Activated CD4-positive, alpha-beta T cell treated with anti-CD3 and anti-CD28 coated beads, Interleukin-2, amount 10 ng/mL, durations not matched to agents 7 days and 5 days (primary cell): Measurements from ENCODE around the gene ACP7. TPM values are rescaled to one million over a fixed set of nuclear protein-coding genes. Genes with fewer than 3 reads are reported as not detected.

ENCODE experiments used
- CTCF ChIA-PET: fragments of 350-600 bp; sonication (Branson Sonifier 250); formaldehyde crosslinking; loops from one replicate; lab custom pipeline; 2021; ENCODE audit warnings: antibody characterized with exemption; lab: Charles Lee
- POLR2A ChIA-PET: fragments of 350-600 bp; sonication (Branson Sonifier 250); formaldehyde crosslinking; loops from one replicate; lab custom pipeline; 2021; ENCODE audit warnings: antibody characterized with exemption; lab: Charles Lee
- DNase-seq: peaks from one replicate; pipeline ENCODE4 v3.0.0-alpha.2; 2020
- H3K27ac Mint-ChIP-seq: one replicate; pipeline ENCODE4 v1.8.0; 2021; ENCODE audit warnings: mild to moderate bottlenecking, moderate library complexity, mixed read lengths
- H3K27me3 Mint-ChIP-seq: one replicate; pipeline ENCODE4 v1.8.0; 2021; ENCODE audit warnings: mixed read lengths
- H3K36me3 Mint-ChIP-seq: one replicate; pipeline ENCODE4 v1.8.0; 2021; ENCODE audit warnings: low read depth, mixed read lengths
- H3K4me1 Mint-ChIP-seq: one replicate; pipeline ENCODE4 v1.8.0; 2021; ENCODE audit warnings: mixed read lengths
- H3K4me3 Mint-ChIP-seq: one replicate; pipeline ENCODE4 v1.8.0; 2021; ENCODE audit warnings: mild to moderate bottlenecking, moderate library complexity, mixed read lengths
- H3K9me3 Mint-ChIP-seq: one replicate; pipeline ENCODE4 v1.8.0; 2021; ENCODE audit warnings: mixed read lengths
- total RNA-seq, 2 experiments: library from RNA; stranded (reverse); gene quantifications; one replicate each; pipeline ENCODE4 v1.2.3, GENCODE V29; 2021

Gene ACP7
- total RNA-seq, 2 experiments from 2014 or later = not detected

DNA sequence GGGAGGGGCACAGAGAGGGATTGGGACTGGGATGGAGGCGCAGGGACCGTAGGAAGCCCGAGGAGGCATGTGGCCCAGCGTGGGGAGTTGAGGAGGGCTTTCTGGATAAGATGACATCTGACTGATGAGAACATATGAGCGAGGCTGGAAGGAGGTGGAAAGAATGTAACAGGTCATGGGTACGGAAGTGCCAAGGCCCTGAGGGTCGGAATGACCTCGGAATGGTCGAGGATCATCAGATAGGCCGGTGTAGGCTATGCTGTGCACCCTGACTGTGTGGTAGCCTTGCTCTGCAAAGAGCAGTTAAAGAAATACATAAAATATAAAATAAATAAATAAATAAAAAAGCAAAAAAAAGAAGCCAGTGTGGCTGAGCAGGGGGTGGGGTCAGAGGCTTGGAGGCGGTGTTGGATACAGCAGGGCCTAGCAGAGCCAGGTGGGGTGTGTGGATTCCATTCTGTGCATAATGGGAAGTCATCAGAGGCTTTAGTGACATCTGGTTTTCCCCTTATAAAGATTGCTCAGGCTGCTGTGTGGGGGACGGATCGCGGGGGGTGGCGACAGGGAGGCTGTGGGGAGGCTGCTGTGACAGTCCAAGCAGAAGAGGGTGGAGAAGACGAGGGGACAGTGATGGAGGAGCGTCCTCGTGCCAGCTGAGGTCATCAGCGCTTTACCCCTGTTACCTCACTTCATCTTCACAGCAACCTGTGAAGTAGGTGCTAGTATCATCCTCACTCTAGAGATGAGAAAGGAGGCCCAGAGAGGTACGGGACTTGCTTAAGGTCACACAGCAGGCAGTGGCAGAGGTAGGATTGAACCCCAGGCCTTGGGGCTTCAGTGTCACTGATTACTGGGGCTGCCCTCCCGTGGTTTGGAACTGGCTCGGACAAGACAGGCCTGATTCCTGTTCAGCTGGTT is 46.4 kb downstream of the ACP7 start:
- Mint-ChIP-seq H3K27me3 (no peaks in the 10 kb centered on the region), H3K27ac (no peak overlapping the region), H3K4me1 (peaks cover 26% of the 10 kb centered on the region), H3K36me3 (peaks cover under 1% of the 10 kb centered on the region), H3K9me3 (no peaks in the 10 kb centered on the region), H3K4me3 (no peak overlapping the region)
- ChIA-PET CTCF (no interaction called here), POLR2A (no interaction called here)
- DNase-seq = no peak

DNA sequence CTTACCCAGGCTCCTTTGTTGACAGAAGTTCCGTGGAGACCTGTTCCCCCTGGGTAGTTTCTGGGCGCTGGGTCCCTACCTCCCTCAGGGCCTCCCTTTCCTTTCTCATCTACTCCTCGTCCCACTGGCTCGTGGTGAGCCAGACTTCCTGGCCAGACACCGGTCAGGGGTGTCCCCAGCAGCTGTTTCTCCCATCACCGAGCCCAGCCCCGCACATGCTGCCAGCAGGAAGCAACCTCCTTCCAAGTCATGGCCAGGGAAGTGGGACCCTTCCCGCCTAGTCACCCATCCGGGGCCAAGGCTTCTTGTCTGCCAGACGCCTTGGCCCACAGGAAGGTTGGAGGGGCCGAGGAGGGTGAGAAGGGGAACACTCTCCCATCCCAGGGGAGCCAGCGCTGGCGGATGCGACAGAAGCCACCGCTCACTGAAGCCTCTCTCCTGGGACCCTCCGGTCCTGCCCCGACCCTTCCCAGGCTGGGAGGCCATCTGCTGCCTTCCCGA is 47.1 kb downstream of the ACP7 start:
- Mint-ChIP-seq H3K27me3 (no peaks in the 10 kb centered on the region), H3K36me3 (no peaks in the 10 kb centered on the region), H3K4me1 (peaks cover 23% of the 10 kb centered on the region), H3K27ac (no peak overlapping the region), H3K4me3 (no peak overlapping the region), H3K9me3 (no peaks in the 10 kb centered on the region)
- DNase-seq = no peak
- ChIA-PET POLR2A (no interaction called here), CTCF (no interaction called here)

DNA sequence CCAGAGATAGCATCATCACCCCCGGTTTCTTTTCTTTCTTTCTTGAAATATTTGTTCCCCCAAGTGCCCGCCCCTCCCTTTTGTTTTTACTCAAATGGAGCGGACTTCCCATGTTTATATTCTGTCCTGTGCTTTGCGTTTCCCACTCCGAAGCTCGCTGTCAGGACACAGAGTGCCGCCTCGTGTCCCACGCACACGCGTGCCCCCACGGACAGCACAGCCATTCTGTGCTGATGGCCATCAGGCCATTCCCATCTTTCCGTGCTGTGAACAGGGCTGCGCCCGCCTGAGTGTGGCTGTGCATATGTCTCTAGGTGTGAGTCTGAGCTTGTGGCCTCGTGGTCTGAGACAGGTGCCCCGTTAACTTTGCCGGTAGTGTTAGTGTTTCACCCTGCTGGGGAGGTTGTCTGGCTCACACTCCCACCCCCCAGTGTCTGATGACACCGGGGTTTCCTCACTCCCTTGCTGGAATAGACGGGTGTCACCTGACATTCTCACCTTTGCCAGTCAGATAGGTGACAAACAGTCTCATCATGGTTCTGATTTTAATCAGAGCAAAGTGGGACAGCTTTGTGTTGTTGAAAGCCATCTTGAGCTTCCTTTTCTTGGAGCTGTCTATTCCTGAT is 48.3 kb downstream of the ACP7 start:
- no peaks in the 10 kb centered on the region for H3K36me3 Mint-ChIP-seq
- H3K9me3 Mint-ChIP-seq = no peaks in the 10 kb centered on the region
- H3K27me3 Mint-ChIP-seq = no peaks in the 10 kb centered on the region
- no peak for DNase-seq
- CTCF ChIA-PET = interaction anchor here (1.0 to 1.1 kb wide), 2 partner anchors 10 to 23 kb away, joined by 3 to 4 read pairs; no protein-coding TSS in a partner anchor
- H3K4me3 Mint-ChIP-seq = no peak overlapping the region
- no peak overlapping the region for H3K27ac Mint-ChIP-seq
- POLR2A ChIA-PET = no interaction called here
- H3K4me1 Mint-ChIP-seq = peaks cover 21% of the 10 kb centered on the region

DNA sequence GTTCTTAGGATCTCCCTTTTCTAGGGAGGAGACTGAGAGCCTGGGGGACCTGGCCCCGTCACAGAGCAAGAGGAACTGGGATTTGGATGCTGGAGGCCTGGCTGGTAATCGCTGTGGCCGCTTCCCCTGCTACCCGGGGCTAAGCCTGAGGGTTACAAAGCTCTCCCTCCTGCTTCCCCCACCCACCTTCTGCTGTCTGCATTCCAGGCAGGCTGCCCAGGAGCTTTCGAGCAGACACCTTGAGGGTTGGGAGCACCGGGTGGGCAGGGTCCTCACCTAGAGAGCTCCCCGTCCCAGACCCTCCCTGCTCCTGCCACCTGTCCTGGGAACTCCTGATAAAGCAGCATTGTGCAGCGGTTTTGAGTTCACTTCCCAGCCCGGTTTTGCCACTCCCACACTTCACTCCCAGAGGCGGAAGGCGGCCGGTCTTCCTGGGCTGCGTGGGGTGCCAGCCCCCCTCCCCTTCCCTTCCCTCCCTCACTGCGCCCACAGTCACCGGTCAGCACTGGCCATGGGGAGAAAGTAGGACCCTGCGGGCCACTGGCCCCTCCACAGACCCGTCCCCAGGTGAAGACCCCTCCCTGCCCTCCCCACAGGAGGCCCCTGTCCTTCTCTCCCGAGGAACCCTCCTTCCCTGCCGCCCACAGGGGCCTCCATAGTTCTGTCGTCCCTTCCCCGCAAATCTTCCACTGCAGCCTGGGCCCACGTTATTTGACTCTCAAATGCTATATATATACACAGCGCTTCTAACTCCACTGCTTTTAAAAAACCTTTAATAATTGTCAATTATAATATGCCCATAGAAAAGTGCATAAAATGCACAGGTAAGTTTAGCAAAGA is 49.5 kb downstream of the ACP7 start:
- Mint-ChIP-seq H3K27me3 (no peaks in the 10 kb centered on the region), H3K4me1 (peaks cover 16% of the 10 kb centered on the region), H3K4me3 (no peak overlapping the region), H3K9me3 (no peaks in the 10 kb centered on the region), H3K27ac (no peak overlapping the region), H3K36me3 (no peaks in the 10 kb centered on the region)
- POLR2A ChIA-PET = no interaction called here
- no peak for DNase-seq
- CTCF ChIA-PET = interaction anchor here (1.0 kb wide), 1 partner anchor 8 kb away, joined by 4 read pairs; no protein-coding TSS in a partner anchor

DNA sequence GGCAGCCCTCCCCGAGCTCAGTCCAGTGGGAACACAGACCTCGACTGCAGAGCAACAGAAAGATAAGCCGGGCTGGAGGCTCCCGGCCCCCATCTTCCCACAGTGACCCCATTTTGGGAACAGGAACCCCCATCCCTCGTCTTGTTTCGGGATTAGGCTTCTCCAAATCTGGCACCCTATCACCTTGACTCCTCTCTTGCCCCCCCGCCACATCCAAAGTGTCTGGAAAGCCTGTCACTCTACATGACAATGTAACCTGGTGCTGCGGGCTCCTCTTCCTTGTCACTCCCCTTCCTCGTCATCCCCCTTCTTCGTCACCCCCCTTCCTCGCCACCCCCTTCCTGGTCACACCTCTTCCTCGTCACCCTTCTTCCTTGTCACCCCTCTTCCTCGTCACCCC is 51.5 kb downstream of the ACP7 start:
- H3K36me3 Mint-ChIP-seq = no peaks in the 10 kb centered on the region
- peaks cover 14% of the 10 kb centered on the region for H3K4me1 Mint-ChIP-seq
- ChIA-PET POLR2A (no interaction called here), CTCF (no interaction called here)
- H3K27me3 Mint-ChIP-seq = no peaks in the 10 kb centered on the region
- H3K27ac Mint-ChIP-seq = no peak overlapping the region
- DNase-seq = no peak
- H3K4me3 Mint-ChIP-seq = no peak overlapping the region
- H3K9me3 Mint-ChIP-seq = no peaks in the 10 kb centered on the region

DNA sequence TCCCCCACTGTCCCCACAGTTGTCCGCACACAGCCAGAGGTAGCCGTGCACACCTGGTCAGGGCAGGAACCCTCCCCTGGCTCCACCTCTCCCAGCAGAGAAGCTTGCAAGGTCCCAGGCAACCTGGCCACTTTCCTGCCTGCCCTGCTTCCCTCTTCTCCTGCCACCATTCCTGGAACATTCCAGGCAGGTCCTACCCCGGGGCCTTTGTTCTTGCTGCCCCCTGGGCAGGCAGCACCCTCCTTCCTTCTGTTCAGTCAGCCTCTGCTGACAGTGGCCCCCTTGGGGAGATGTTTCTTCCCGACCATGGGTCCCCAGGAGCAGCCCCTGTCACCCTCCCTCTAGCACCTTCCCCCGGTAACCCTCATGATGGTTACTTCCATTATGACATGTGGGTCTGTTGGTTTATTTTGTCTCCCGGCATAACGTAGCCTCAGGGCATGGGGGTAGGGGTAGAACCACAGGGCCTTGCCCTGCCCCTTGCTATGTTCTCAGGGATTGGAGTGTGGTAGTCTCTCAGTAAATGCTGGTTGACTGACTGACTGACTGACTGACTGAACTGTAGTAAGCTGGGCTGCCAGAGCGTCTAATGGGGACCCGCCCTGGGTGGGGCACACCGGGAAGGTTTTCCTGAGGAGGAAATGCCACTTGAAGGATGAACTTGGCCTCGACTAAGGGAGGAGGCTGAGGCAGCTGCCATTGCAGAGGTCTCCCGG is 52.2 kb downstream of the ACP7 start:
- ChIA-PET POLR2A (no interaction called here), CTCF (interaction anchor here (2.0 kb wide), 1 partner anchor 14 kb away, joined by 5 read pairs; no protein-coding TSS in a partner anchor)
- Mint-ChIP-seq H3K27ac (peak overlapping the region; percentile 25), H3K4me1 (peaks cover 11% of the 10 kb centered on the region), H3K36me3 (no peaks in the 10 kb centered on the region), H3K27me3 (no peaks in the 10 kb centered on the region), H3K9me3 (no peaks in the 10 kb centered on the region), H3K4me3 (no peak overlapping the region)
- no peak for DNase-seq

DNA sequence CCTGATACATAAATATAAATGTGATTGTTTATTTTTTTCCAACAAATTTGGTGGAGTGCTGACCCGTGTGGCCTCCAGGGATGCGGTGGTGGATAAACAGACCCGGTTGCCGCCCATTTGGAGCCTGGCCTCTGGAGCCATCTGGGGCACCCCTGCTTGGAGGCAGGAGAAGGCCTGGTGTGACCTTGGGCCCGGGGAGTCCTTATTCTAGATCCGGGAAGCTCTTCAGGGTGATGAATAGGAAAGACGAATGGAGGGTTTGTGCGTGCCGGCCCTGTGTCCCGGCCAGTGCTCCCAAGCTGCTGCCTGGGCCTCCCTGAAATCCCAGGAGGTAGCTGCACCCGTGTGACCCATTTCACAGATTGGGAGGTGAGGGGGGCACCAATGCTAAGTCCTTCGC is 53.0 kb downstream of the ACP7 start:
- Mint-ChIP-seq H3K27me3 (no peaks in the 10 kb centered on the region), H3K27ac (no peak overlapping the region), H3K9me3 (no peaks in the 10 kb centered on the region), H3K4me3 (no peak overlapping the region), H3K4me1 (peaks cover 10% of the 10 kb centered on the region), H3K36me3 (no peaks in the 10 kb centered on the region)
- ChIA-PET CTCF (interaction anchor here (1.2 to 2.0 kb wide), 2 partner anchors 15 to 164 kb away, joined by 5 read pairs; no protein-coding TSS in a partner anchor), POLR2A (no interaction called here)
- no peak for DNase-seq

DNA sequence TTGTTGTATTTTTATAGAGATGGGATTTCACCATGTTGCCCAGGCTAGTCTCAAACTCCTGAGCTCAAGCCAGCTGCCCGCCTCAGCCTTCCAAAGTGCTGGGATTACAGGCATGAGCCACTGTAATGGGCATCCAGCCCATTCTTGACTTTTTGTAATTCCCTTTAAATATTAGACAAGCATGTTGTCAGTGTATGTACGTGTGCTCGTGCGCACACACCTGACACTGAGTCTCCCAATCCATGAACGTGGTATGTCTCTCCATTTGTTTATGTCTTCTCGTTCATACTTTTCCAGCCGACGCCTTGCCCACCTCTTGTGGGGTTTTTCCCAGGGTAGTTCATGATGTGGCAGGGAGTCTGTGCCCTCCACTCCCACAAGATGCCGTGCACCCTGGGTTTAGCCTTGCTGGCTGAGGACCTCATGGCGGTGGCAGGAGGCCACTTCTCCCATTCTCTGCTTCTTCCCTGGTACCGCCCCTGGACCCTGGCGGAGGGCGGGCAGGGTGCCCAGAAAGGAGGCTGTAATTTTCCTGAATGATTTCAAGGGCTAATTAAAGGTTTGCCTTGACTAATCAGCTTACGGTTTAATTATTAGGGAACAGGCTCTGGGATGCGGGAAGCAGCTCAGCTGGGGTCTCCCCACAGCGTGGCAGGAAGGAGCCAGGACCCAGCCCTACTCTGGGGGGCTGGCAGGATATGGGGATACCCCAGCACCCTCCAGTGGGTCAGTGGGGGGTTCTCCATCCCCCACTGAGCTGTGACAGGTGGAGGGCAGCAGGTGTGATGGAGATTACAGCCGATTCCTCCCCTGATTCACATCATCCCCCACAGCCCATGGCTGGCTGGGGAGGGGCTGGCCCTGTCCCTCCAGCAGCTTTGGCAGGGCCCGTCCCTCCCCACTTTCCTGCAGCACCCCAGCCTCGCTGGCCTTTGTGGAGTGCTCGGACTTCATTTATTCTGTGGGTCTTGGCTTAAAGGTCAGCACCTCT is 54.3 kb downstream of the ACP7 start:
- Mint-ChIP-seq H3K27me3 (no peaks in the 10 kb centered on the region), H3K36me3 (no peaks in the 10 kb centered on the region), H3K4me1 (peaks cover 10% of the 10 kb centered on the region), H3K27ac (no peak overlapping the region), H3K9me3 (no peaks in the 10 kb centered on the region), H3K4me3 (no peak overlapping the region)
- POLR2A ChIA-PET = no interaction called here
- CTCF ChIA-PET = interaction anchor here (0.6 to 2.0 kb wide), 4 partner anchors 16 to 1124 kb away, joined by 3 to 5 read pairs (median 4); no protein-coding TSS in a partner anchor
- DNase-seq = no peak

DNA sequence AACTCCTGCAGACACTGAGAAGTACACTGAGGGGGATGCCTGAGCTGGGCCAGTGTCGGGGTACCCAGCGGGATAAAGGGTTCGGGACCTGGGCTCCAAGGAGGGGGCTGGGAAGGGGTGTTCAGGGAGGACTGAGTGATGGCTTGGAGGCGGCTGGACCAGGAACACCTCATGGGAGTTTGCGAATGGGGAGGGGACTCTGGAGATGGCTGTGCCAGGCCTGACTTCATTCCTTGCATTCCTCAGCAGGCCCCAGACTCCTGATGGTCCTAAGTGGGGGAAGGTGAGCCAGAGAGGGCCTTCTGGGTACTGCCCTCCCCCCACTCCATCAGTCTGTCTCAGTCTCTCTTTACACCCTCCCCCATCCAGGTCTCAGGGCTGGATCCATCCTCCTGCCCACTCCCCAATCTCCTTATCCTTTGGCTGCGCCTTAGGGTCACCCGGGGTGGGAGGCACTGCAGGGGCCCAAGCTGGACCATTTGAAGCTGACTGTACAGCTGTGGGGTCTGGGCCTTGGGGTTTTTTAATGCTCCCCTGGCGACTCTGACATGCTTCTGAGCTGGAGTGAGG is 55.2 kb downstream of the ACP7 start:
- CTCF ChIA-PET = interaction anchor here (1.7 kb wide), 1 partner anchor 27 kb away, joined by 4 read pairs; no protein-coding TSS in a partner anchor
- Mint-ChIP-seq H3K27me3 (no peaks in the 10 kb centered on the region), H3K4me1 (peaks cover 8% of the 10 kb centered on the region), H3K4me3 (no peak overlapping the region), H3K36me3 (no peaks in the 10 kb centered on the region), H3K9me3 (no peaks in the 10 kb centered on the region), H3K27ac (no peak overlapping the region)
- DNase-seq = no peak
- POLR2A ChIA-PET = no interaction called here

DNA sequence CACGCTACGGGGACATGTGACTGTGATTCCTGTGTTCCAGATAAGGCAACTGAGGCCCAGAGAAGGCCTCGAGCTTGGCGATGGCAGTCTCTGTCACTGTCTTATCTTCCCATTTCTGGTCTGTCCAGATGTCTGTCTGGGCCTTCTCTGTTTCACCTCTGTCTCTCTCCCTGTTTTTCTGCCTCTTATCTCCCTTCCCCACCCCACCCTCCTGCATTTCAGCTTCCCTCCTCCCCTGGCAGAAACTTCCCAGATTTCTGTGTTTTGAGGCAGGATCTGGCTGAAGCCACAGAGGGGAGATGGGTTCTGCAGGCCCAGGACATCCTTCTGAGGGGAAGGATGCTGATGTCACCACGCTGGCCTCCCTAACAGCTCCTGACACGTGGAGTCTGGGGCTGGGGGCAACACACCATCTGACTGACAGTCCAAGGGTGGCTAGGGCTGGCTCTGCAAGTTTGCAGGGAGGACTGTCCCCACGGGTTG is 55.8 kb downstream of the ACP7 start:
- H3K9me3 Mint-ChIP-seq = no peaks in the 10 kb centered on the region
- no peak overlapping the region for H3K4me3 Mint-ChIP-seq
- H3K27ac Mint-ChIP-seq = no peak overlapping the region
- H3K27me3 Mint-ChIP-seq = no peaks in the 10 kb centered on the region
- no peak for DNase-seq
- POLR2A ChIA-PET = no interaction called here
- CTCF ChIA-PET = interaction anchor here (1.7 kb wide), 1 partner anchor 28 kb away, joined by 4 read pairs; no protein-coding TSS in a partner anchor
- H3K36me3 Mint-ChIP-seq = no peaks in the 10 kb centered on the region
- peaks cover 11% of the 10 kb centered on the region for H3K4me1 Mint-ChIP-seq

DNA sequence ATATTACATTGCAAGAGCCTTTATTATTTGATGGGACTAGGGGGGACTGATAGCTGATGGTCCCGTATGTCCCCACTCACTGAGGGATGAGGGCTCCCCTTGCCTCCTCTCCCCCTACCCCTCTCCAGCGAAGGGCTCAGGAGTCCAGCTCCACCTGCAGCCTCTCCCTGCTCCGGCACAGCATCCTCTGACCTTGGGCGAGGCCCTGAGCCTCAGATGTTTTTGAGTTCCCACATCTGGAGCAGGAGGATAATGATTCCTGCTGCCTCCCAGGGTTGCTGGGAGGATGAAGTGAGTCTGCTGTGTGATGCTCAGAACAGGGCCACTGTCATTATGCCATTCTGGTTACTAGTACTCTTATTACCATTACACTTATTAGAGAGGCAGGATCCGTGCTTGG is 56.4 kb downstream of the ACP7 start:
- Mint-ChIP-seq H3K27me3 (no peaks in the 10 kb centered on the region), H3K27ac (no peak overlapping the region), H3K9me3 (no peaks in the 10 kb centered on the region), H3K4me1 (peaks cover 11% of the 10 kb centered on the region), H3K36me3 (no peaks in the 10 kb centered on the region), H3K4me3 (no peak overlapping the region)
- POLR2A ChIA-PET = no interaction called here
- DNase-seq = no peak
- CTCF ChIA-PET = interaction anchor here (1.7 kb wide), 1 partner anchor 28 kb away, joined by 4 read pairs; no protein-coding TSS in a partner anchor
